IPS-NIHi7 (cell line): ENCODE data around the gene PPM1H.
"Not testable (repeated sequence)": the region's sequence is repeated elsewhere in the genome, so short reads cannot be mapped to it uniquely, and the experiment has no call there.

Source experiments
- DNase-seq: peaks from one replicate; pipeline ENCODE4 v3.0.0; 2012; ENCODE audit warnings: mixed read lengths; ENCODE audit errors: extremely low spot score

The PPM1H gene

DNA sequence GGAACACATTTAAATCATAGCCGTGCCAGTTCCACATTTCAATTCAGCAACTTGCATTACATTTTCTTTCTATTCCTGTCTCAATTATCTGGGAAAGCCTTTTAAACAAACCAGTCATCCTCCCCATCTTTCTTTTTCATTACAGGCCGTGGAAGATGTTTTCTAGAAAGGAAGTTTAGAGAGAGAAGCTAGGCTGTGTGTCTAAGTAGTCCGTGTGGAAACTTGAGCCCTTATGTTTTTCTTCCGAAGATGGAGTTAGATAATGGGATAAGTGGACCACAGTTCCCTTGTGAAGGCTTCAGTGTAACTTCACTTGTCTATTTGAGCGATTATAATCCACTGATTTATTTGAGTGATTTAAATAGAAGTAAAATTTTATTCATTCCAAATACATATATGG lies 12.4 kb upstream of the PPM1H start:
- no peak for DNase-seq

DNA sequence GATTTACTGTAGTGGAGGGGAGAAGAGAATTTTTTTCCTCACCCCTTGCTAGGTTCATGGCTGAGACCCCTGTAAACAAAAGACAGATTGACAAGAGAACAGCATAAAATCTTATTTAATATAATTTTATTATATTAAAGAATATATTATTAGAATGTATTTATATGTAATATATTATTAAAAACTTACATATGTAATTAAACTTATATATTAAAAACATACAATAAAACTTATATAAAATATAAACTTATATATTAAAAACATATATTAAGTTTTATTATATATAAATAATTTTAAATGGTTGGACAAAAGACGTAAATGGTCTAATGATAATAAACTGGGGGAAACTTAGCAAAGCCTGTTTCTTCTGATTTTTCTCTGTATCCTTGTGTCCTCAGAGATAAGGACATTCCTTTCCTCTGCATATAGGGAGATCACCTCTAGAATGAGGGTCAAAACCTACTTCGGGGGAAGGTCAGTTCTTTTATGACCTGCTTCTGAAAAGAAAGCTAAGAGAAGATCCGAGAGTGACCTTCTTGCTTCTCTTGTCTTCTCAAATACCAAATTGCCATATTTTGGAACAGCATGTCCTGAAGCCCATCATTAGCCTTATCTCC lies 8.9 kb upstream of the PPM1H start:
- DNase-seq, result no peak

DNA sequence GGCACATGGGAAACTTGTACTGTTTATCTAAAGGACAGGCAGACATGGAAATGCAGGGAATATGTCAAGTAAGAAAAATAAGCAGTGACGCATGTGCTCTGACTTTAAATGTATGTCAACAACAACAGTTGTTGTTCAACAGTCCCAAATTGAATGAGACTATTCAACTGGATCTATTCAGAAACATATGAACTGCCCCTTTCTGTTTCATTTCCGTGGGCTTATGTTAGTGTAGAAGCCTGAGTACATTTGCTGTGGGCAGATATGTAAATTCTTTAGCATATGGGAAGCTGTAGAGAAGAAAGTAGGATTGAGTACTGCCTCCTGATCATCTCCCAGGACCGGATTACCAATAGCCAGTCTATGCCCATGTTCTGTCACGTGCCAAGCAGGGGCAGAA lies 7.4 kb upstream of the PPM1H start:
- not testable (repeated sequence) for DNase-seq

DNA sequence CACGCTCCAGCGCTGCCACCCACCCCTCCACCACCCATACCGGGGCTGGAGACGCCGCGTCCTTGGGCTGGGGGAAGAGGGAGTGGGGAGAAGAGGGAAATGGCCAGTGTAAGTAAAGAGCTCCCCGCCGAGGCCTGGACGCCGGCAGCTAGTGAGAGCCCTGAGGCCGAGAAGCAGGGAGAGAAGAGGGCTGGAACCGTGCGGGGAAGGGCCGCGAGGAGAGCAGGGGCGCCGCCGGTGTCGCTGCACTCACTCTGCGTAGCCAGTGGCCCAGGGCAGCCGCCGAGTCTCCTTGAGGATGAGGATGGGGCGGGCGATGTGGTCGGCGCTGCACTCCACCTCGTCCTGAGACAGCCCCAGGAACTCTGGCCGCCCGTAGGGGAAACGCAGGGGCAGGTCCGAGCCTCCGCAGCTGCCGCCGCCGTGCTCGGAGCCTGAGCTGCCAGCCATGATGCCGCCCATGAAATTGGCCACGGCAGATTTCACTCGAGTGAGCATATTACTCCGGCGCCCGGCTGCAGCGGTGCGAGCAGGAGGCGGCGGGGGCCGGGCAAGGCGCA lies 631 bp downstream of the PPM1H start:
- DNase-seq, result peak; percentile 51

DNA sequence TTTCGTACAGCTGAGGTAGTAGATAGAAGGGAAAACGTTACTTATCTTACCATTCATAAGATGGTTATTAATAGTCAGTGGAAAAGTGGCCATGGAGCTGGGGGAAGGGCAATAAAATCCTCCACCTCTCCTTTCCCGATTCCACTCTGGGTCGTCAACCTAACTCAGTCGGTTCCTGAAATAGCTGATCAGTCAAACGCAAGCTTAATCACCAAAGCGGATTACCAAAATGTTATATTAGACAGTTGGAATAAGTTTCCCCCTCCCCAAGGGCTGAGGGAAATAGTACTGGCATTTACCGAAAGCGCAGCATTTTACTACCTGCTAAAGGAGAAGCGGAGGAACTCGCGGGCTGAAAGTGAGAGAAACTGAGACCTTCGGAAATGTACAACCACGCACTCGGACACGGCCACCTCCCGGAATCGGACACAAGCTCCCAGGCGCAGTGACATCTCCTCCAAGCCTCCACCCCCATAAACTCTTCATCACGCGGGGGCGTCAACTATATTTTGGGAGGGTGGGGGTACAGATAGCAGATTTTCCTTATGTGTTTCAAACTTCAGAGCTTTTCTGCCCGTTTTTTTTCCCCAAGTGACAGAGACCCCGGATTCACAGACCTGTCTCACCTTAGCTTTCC lies 1.2 kb downstream of the PPM1H start:
- no peak for DNase-seq

DNA sequence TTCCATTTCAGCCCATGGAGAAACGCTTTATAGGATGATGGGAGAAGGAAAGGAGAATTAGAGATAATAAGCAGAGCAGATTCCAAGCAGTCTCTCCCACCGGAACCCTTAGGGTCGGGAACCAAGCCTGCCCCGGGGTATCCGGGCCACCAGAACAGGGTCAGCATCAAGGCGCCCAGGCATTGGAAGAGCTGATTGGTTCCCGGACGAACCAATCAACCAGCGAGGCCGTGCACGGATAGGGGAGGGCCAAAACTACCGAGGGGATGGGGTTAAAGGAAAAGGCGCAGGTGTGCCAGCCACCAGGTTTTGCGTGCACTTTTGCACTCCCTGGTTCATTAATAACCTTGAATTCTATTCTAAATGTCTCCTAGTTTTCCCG lies 1.7 kb downstream of the PPM1H start:
- DNase-seq, result peak; percentile 81

DNA sequence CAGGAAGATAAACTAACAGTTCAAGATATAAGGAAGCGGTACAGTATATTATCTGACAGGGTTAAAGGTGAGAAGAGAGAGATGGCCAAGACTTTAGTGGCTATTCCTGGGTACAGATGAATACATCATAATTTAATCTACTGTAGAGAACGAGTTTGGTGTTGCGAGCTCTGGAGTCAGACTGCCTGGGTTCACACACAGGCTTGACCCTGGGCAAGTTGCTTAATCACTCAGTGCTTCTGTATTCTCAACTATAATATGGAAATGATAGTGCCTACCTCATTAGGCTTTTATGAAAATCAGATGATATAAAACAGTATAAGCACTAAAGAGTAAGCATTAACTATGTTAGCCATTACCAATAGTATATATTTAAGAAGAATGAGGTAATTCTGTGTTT lies 3.5 kb downstream of the PPM1H start:
- no peak for DNase-seq

DNA sequence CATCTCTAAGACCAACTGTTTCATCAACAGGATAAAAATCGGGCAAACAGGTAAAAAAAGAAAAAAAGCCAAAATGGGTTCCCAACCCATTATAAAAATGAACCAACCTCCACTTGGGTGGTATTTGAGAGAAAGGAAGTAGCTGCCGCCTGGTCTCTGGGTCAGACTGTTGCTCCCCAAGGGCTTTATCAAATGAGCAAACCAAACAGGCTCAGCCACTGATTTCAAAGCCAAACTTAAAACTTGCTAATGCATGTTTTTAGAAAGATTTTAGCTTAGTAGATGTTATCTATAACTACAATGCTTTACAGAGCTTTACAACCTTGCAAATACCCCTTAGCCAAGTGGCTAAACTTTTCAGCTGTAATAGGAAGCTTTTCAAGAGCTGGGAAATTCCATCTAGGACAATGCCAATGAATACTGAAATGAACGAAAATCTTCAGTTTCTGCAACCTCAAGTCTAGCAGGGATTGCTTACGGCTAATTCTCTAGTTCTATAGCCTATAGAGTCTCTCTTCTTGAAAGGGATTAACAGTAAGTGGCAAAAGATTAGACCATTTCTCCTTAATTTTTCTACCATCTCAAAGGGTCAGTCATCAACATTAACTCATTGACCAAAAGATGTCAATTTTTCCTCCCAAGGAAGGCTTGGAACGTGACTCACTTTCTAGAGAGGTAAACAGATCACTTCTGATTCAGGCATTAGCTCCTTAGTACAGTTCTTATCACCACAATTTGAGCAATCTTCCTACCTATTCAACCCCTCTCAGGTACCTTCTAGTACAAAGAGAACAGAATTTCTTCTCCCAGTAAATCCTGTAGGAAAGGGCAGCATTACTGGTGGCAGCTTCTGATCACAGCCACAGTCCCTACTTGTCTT lies 4.2 kb downstream of the PPM1H start:
- DNase-seq, result no peak

DNA sequence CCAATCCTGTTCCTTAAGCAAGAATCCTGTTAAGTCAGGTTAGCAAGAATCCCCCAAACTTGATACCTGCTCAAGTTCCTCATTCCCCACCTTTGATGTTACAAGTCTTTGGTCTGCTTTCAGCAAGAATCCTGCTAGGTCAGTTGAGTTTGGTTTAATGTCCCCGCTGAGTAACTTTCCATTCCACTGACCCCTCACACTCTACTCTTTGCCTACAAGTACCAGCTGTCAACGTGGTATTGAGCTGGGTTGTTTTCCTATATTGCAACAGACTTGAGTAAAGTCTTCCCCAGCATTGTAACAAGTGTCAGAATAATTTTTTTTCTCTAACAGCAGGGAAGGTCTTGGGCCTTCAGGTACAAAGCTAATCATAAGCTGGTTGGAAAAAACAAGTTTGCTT lies 6.3 kb downstream of the PPM1H start:
- DNase-seq, result no peak

DNA sequence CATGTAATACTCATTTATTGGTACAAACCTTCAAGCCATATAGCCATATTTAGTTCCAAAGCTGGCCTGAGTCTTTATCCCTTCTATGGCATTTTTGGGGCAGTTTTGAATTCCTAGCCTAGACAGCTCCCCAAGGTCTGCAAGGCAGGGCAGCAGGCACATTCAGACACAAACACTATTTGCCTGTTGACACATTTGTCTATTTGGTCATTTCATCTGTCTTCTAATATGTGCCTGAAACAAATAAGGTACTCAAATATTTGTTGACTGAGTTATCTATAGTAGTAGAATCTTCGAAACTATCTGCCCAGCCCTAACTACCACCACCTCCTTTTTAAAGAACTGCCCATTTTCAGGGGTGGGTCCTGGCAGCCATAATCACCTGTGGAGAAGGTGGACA lies 9.3 kb downstream of the PPM1H start:
- no peak for DNase-seq

DNA sequence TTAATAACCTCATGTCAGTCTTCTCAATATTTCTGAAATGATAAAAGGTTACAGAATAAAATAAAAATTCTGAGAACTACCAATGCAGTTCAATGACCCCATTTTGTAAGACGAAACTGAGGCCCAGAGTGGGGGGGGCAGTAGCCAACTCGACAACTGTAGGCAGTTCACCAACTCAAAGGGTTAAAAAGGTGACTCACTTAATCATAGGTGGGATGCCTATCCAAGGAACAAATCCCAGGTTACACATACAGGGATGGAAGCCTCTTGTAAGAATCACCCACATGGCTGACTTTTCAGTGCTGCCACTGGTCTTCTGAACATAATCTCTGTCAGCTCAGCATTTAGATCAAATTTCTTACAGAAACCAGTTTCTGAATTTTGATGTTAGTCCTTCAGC lies 10.9 kb downstream of the PPM1H start:
- no peak for DNase-seq

DNA sequence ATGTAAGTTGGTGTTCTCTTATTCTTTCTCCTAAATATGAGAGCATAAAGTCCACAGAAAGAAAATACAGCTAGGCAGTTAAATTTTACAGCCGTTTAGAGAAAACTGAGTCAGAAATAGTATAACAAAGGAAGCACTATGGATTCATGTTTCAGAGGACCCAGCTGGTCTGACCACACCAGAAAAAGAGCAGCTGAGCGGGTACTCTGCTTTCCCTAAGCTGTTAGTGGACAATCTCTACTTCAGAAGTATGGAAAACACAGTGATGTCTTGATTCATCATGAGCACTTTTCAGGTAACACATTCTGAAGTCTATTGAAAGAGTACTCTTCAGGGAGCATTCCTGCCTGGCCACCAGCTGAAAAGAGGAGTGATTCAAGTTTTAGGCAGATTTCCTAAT lies 12.4 kb downstream of the PPM1H start:
- no peak for DNase-seq

DNA sequence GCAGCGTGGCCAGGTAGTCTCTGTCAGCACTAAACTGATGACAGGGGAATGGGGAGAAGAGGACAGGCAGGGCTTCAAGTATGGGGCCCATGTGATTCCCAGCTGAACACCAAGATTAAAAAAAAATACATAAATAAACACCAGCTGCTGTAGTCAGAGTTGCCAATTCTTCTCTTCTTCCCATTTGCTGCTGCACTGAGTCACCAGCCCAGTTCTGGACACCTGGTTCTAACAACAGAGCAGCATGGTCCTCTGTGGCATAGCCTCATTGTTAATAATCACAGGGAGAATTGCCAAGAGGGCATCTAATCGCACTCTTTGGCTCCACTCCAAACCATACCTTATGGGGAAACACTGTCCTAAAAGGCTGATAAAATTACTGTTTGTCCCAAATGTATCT lies 15.1 kb downstream of the PPM1H start:
- no peak for DNase-seq

DNA sequence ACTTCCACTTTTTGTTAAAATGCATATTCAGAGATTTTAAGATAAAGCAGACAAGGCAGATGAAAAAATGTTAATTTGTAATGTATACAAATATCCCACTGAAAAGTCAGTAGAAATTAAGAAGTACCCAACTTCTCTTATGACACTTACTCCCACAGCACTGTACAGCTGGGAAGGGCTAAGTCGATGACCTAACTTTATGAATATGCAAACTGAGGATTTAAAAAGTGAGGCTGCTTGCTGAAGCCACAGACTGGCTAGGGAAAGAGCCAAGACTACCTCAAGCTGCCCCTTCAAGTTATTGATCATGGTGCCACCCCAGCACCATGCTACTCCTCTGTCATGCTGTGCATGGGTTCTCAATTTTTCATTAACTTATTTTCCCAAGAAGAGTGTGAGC lies 17.0 kb downstream of the PPM1H start:
- DNase-seq, result no peak

DNA sequence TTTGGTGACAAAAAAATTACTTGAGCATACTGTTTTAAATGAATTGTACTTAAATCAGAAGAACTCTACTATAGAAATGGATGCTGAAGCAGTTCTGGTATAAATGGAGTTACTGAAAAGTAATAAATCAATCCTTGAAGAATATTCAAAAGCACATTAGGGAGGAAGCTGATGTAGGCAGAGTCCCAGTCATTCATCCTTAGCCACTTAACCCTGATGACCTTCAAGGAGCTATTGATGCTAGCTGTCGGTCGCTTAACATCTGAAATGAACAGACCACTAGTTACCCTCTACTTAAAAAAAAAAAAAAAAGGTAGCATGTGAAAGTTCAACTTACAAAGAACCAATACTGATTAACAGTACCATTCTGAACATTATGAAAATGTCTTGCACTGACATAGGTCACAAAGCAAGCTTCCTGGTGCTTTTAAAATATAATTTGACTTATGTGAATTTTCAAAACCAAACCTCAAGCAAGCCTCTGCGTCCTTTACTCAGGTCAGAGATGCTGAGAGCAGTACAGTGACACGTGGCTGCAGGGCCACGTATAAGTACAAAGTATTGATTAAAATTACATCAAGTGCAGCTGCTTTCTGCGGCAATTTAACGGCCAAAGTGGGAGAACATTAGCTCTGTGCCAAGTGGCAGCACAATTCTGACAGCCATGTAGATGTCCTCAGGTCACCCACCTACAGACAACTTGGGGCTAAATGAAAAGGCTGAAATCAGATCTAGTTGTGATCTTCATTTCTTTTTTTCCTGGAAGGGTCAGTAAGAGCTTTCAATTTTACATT lies 18.1 kb downstream of the PPM1H start:
- DNase-seq, result no peak

DNA sequence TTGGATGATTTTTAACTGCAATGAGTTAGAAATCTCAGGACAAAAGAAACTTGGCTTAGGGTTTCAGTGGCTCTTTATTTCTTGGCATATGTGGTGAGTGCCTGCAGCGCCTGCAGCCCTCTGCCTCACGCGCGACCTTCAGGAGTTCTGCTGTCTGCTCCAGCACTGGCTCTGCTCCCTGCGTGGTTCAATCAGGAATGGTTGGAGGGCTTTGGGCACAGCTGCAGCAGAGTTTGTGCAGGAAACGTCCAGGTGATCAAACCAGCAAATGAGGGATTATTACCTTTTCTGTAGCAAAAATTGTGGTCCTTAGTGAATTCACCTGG lies 19.8 kb downstream of the PPM1H start:
- DNase-seq, result no peak

DNA sequence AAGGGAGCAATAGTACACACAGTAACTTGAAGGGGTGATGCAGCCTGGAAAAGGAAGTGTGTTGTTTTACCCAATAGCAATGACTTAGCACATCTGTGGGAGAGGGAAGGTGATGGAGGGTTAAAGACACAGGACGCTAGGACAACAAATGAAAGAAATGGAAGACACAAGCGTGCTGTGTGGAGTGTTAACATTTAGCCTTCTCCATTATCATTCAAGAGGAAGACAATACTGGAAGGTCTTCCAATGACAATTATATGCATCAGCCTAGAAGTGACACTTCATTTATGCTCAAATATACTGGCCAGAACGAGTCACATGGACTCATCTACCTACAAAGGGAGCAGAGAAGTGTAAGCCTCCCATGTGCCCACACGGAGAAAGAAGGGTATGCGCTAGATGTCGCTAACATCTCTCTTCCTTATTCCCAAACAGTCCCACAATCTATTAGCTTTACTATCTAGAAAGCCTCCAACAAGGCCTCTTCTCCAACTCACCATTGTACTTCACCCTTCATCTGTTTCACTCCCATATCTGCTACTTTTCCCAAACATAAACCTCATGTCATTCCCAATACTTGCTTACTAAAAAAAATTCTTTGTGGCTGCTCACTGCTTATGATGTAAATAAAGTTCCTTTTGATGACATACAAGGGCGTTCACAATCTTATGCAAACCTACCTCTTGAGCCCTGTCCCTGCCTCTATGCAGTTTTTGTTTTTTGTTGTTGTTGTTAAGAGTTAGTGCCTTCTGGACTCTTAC lies 20.3 kb downstream of the PPM1H start:
- no peak for DNase-seq

DNA sequence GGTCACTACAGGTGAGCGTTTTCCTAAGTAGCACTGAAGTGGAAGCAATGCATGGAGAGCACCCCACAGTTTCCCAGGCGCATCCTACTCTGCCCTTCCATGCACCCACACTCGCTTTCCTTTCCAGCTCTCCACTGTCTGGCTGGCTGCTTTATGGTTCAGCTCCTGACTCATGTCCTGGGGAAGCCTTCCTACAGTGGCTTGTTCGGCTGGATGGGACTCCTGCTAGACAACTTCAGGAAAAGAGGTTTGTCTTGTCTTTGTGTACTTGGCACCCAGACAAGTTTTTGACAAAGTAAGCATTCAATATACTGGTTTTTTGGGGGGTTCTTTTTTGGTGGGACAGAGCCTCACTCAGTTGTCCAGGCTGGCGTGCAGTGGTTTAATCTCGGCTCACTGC lies 21.6 kb downstream of the PPM1H start:
- no peak for DNase-seq

DNA sequence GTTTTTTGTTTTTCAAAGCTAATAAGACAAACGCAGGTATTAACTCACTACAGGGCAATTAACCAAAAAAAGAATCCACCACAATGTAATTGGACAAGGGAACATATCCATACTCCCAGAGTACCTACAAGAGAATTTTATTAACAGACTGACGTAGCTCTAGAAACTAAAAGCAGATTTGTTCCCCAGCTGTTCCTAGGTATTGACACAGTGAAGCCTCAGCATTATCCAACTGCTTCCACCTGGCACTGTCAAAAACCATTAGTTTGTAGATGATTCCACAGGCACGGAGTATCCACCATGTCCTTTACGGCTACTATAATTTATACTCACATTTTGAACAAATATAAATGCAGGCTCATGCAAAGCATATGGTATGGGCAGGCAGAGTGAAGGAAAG lies 22.3 kb downstream of the PPM1H start:
- no peak for DNase-seq

DNA sequence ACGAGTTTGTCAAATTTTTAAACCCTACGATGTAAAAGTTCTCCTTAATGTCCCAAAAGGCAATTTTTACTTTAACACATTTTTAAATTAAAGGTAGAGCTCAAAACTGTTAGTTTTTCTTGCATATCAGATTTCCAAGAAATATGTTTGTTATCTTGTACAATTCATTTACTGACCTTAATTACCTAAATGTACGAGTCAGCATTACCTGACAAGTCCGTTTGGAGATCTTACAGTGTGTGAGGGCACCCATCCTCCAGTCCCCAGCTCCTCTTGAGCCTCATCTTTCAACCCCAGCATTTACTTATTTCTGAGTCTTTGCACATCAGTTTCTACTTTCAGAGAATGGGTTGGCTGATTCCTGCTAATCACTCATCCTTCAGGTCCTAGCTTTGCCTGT lies 23.7 kb downstream of the PPM1H start:
- no peak for DNase-seq

DNA sequence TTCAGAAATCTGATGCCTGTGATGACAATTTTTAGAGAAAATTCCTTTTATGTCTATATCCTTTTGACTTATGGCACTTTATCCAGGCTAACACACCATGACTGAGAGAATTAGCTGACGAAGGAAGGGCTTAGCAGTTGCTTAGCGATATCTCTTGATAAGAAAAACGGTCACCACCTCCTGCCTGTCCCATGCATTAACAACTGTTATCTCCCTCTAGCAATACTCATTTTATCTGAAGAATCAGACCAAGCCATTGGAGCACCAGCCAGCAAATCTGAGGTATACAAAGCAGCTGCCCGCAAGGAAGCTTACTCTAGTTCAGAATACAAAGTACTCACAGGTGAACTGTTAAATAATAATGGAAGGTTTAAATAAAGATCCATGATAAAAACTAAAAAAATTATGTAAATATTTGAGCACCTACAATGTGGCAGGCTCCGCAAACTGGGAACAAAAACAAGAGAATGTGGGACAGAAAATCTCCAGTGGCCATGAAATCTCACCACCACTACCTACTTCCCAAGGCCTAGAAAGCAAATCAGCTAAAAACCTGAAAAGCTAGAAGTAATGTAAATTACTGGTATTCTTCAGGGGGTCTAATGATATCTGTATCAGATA lies 24.3 kb downstream of the PPM1H start:
- DNase-seq, result no peak
